ENCODE measurements around the gene DEFB132.

GRCh38 chr20:259981-260380, 2.5 kb downstream of the DEFB132 start:
- no peak for TF ChIP-seq JUN (IDR thresholded peaks at IDR 0.05; ENCODE audit: borderline replicate concordance, insufficient read depth, insufficient read length, low read depth)
- TF ChIP-seq CTCF (IDR thresholded peaks at IDR 0.05; ENCODE audit: extremely low read depth in 1 of 2, insufficient read depth in 1 of 2, low read depth in 1 of 2, low read length in 2 of 2) = no peak
- no peak for TF ChIP-seq POLR2AphosphoS5 (IDR thresholded peaks at IDR 0.05; ENCODE audit: insufficient read depth, low read depth, low read length)
- TF ChIP-seq MYC (IDR thresholded peaks at IDR 0.05; ENCODE audit: low read depth, low read length) = no peak
- no peak for TF ChIP-seq POLR2A (IDR thresholded peaks at IDR 0.05; ENCODE audit: low read depth, low read length)
- no peak for TF ChIP-seq EZH2 (IDR thresholded peaks at IDR 0.05; ENCODE audit: borderline replicate concordance, low read depth, low read length, severe bottlenecking)

Data from endothelial cell of umbilical vein (primary cell).